Stimulated activated CD8-positive, alpha-beta memory T cell treated with anti-CD3 and anti-CD28 coated beads, Interleukin-7, amount 100 ng/mL, for 4 hours (primary cell): ENCODE results near the gene XPO5.

ENCODE experiments used
- DNase-seq, 2 donors: peaks; one replicate each; pipeline ENCODE4 v3.0.0-alpha.2; 2020; ENCODE audit warnings: low read depth in 2 of 2

Gene XPO5

GRCh38 chr6:43517505-43518357 is 58.1 kb downstream of the XPO5 start:
- DNase-seq: no peak

GRCh38 chr6:43516697-43517504 is 58.9 kb downstream of the XPO5 start, which contains the start of the genes POLR1C and YIPF3:
POLR1C (plus strand) TSS chr6:43517089; CDS start chr6:43517110, 21 bp downstream.
YIPF3 (minus strand) TSS chr6:43516926; CDS start chr6:43516807, 119 bp downstream.
- DNase-seq: peak; percentile 92 to 96

DNA sequence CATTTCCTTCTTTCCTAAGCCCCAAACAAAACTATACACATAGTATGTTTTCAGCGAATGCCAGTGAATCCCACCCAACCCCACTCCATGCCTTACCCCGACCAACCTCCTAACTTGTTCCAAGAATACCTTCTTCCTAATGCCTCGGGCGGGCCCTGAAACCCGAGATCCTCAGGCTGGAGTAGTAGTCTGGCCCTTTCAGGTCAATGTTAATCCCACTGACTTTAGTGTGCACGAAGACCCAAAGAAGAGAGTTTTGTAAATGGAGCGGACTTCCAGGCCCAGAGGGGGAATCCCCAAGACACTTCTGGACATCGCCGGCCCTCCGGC is 59.5 kb downstream of the XPO5 start:
- no peak for DNase-seq

- no peak for DNase-seq
These were observed 60.0 kb downstream of the XPO5 start for GRCh38 chr6:43515808-43516207.

GRCh38 chr6:43511824-43512415 is 63.9 kb downstream of the XPO5 start:
- no peak for DNase-seq

- no peak for DNase-seq
These were observed 65.0 kb downstream of the XPO5 start for GRCh38 chr6:43510827-43511163.

- DNase-seq: peak; percentile 18 to 75
These were observed 65.6 kb downstream of the XPO5 start, which contains the start of gene LRRC73 for GRCh38 chr6:43509984-43510826. LRRC73 (minus strand) TSS chr6:43510346; CDS start chr6:43509785, 561 bp downstream.

GRCh38 chr6:43509142-43509983 is 66.5 kb downstream of the XPO5 start:
- no peak for DNase-seq

- DNase-seq: no peak
These were observed 67.2 kb downstream of the XPO5 start for GRCh38 chr6:43508481-43509141.

DNA sequence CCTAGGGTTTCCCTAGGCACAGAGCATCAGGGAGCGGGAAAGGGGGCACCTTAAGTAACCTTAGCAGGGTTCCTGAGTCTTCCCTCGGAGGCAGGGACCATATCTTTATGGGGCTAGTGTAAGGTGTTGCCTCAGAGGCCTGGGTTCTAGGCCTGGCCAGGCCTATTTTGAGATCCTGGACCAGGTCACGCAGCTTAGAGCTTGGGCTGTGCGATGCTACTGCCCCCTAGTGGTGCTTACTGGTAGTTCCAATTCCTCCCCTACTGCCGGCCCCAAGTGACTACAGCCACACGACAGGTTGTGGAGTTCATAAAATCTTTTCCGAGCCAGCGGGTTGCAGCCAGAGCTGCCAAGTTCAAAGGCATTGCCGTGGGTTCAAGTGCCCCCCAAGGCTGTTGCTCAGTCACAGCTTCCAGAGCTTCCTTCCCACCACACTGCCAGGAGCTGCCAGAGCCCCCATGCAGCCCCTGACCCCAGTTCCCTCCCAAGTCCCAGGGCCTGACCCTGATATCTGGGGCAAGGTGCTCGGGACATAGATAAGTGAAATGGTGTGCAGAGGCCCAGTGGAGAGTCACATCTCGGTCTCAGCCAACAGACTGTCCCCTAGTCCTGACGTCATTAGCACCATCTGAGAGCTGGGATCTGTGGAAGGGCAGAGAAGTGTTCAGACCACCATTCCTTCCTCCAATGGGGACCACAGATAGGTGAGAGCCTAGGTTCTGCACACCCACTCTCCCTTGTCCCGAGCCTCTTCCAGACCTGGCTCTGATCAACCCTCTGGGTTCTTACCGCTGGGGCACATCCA is 69.0 kb downstream of the XPO5 start:
- peak; percentile 53 to 55 for DNase-seq

GRCh38 chr6:43506171-43506570 is 69.7 kb downstream of the XPO5 start:
- DNase-seq: no peak

DNA sequence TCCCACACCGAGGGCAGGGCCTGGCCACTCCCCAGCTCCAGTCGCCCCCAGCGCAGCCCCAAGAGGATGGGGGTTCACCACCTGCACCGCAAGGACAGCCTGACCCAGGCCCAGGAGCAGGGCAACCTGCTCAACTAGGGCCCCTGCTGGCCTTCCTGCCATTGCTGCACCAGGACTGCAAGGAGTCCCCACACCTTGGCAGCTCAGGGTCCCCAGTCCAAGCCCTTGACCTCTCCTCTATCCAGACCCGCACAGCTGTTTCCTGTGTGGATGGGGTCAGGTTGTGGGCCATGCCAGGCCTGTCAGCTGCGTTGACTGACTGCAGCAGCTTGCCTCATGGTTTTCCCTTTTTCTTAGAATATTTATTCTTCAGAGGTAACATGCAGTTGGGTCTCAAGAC is 70.1 kb downstream of the XPO5 start:
- no peak for DNase-seq

- DNase-seq: no peak
These were observed 70.9 kb downstream of the XPO5 start for GRCh38 chr6:43504756-43505593.

DNA sequence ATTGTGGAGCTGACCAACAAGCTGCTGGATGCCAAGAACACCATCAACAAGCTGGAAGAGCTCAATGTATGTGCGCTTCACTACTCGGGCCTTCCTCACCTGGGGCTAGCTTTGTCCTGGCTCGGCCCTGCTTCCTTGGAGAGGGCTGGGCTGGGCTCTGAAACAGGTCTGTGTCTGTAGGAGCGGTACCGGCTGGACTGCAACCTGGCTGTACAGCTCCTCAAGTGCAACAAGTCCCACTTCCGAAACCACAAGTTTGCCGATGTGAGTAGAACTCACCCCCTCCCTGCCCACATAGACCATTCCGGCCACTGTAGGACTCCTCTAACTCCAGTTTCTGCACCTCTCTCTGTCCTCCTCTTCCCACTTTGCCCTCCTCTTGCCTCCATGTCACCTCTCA is 72.4 kb downstream of the XPO5 start:
- no peak for DNase-seq

- no peak for DNase-seq
These were observed 73.2 kb downstream of the XPO5 start for GRCh38 chr6:43502666-43503065.

GRCh38 chr6:43500921-43501320 is 74.9 kb downstream of the XPO5 start:
- DNase-seq: no peak

DNA sequence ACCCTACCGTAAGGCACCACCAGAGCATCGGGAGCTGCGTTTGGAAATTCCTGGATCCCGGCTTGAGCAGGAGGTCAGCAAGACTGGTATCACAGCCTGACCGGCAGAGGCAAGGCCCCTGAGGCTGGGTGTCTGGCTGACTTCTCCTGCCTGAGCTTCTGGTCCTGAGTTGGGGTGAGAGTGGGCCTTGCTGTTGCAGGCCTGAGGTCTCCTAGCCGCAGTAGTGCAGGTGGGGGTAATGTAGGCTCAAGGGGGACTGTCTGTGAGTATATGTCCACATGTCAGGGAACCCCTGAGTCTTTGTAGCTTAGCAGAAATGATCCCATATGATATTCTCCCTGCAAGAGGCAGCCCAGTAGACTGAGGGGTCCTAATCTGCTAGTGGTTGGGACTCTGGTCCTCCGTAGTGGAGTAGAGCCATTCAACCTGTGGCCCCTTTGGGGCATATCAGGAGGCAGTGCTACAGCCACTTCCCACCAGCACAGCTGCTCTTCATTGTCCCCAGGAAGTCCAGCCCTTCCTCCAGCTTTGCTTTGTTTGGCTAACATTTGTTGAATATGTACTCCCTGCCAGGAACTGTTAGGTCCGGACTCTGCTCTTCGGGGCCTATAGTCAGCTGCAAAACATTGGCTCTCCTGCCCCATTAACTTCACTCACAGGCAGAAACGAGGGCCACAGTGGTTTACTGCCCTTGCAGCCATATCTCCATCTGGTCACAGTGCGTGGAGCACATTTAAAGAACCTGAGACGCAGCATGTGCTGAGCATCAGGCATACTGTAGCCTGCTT is 76.6 kb downstream of the XPO5 start:
- DNase-seq: no peak
